Right cardiac atrium (tissue), 5 donors: Measurements from ENCODE around the gene PDE4B. TPM values are rescaled to one million over a fixed set of nuclear protein-coding genes. Genes with fewer than 3 reads are reported as not detected.

Experiments used
- ATAC-seq, 2 donors: fragments of 200-7000 bp; cut with Tn5 transposase; one replicate each; pipeline versions ENCODE4 v1.8.0 to v1.9.1; 2020; ENCODE audit warnings: moderate library complexity in 2 of 2, mild to moderate bottlenecking in 1 of 2
- DNase-seq, 3 donors: peaks; one replicate each; pipeline ENCODE4 v3.0.0-alpha.2; 2020
- H3K27ac ChIP-seq: one replicate; pipeline ENCODE4 v1.5.1; 2013; ENCODE audit warnings: mild to moderate bottlenecking, low read length, control low read depth, moderate library complexity
- H3K27me3 ChIP-seq: one replicate; pipeline ENCODE4 v1.6.1; 2013; ENCODE audit not compliant: control insufficient read depth, insufficient read depth
- H3K4me1 ChIP-seq: one replicate; pipeline ENCODE4 v1.6.1; 2013; ENCODE audit warnings: low read length; ENCODE audit not compliant: control insufficient read depth, insufficient read depth
- H3K4me3 ChIP-seq: one replicate; pipeline ENCODE4 v1.5.1; 2013; ENCODE audit warnings: low read length, control low read depth
- H3K9me3 ChIP-seq: one replicate; pipeline ENCODE4 v1.6.1; 2013; ENCODE audit warnings: low read length; ENCODE audit not compliant: control insufficient read depth
- WGBS: extraction: QIAGEN DNeasy Blood & Tissue Kit; methylation state at CpG from one replicate; pipeline ENCODE4 v1.1.7; 2013; 5-methylcytosine and 5-hydroxymethylcytosine counted together
- intact Hi-C, 4 donors: fragments of 100-400 bp; cut with DNase I; formaldehyde crosslinking; loops; one replicate each; pipeline versions ENCODE4 v1.11.0 to v1.14.0; 2022 to 2023
- polyA plus RNA-seq: library from polyadenylated mRNA; stranded (reverse); fragments of 200-250 nt; gene quantifications from one replicate; pipeline ENCODE4 v1.2.3, GENCODE V29; 2013
- total RNA-seq, 4 donors: library from RNA; stranded (reverse); fragmentation: NEBNext Ultra II Directional; extraction: Animal tissue kit (Norgen Biotek cat#: 25700); gene quantifications; one replicate each; pipeline ENCODE4 v1.2.1, GENCODE V29; 2021
- donor health status: healthy with polysubstance abuse.
- donor health status: DM: no; HTN: yes; CAD: no.
- donor health status: DM: no; HTN: no; CAD: no.
- donor health status: DM: no; HTN: yes; CAD: no; lungs with severe emphysema.
- donor health status: DM: yes; HTN: yes; CAD: no.

PDE4B gene
- total and polyA plus RNA-seq, 5 donors, result 8.2 to 37.5 (median 26.0) TPM

DNA sequence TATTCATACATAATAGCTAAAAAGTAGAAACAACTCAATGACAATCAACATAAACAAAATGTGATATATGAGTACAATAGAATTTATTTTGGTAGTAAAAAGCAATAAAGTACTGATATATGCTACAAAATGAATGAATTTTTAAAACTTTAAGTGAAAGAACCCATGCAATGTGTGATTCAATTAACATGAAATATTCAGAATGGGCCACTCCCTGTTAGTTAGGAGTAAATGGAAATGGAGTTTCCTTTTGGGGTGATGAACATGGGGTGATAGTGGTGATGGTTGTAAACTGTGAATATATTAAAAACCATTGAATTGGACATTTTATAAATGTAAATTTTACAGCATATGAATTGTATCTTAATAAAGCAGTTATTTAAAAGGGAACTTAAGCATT is 374.6 kb downstream of the PDE4B start:
- intact Hi-C loops, result no loop called here
- no peak for DNase-seq
- ATAC-seq, result no peak
- Histone ChIP-seq H3K4me1 (no peaks in the 10 kb centered on the region), H3K27ac (no peak overlapping the region), H3K4me3 (no peak overlapping the region), H3K9me3 (no peaks in the 10 kb centered on the region), H3K27me3 (no peaks in the 10 kb centered on the region)

DNA sequence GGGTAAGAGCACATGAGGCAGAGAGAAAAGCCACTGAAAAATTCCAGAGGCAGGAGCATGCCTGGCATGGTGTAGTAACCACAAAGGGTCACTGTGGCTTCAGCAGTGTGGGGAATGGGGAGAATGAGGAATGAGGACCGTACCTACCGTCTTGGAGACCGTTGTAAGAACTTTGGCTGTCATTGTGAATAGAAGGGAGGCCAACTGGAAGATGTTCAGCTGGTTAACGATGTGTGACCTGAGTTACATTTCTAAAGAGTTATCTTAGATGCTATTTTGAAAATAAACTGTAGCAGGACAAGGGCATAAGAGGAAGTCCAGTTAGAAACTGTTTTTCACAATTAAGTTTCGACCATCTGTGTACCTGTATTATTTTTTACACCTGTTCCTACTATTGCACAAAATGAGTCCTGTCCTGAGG is 375.8 kb downstream of the PDE4B start:
- Histone ChIP-seq H3K4me3 (no peak overlapping the region), H3K27me3 (no peaks in the 10 kb centered on the region), H3K27ac (no peak overlapping the region), H3K4me1 (no peaks in the 10 kb centered on the region), H3K9me3 (no peaks in the 10 kb centered on the region)
- WGBS, result 48% methylated on average over 5 of the region's 5 CpGs
- ATAC-seq, result no peak
- intact Hi-C loops, result no loop called here
- DNase-seq, result no peak

DNA sequence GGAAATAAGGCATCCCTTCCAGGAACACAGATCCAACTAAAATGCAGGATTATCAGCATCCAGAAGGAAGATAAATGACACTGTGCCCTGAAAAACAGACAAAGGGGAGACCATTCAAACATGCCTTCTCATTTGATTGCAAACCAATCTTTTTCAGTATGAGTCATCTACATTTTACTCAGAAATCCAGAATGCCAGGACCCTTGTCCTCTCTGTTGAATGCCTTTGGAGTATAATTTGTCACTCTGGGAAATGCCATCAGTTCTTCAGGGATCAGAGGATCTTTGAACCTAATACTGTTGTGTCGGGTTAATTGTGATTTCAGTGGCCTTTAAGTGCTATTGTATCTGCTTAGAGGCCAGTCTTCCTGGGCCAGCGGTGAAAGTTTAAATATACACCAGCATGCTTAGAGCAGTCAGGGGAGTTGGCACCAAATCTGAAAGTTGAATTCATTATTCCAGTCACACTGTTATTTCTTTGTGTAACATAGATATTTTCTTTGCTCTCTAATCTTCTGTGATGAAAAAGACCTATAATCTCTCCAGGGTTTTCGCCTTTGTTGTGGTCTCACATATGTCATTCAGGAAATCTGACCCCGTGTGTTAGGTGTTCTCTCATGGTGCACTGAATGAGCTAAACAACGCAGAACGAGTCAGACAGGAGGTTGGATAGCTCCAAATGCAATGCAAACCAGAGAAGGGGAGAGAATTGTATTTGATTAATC is 376.4 kb downstream of the PDE4B start:
- H3K27ac ChIP-seq, result no peak overlapping the region
- ATAC-seq, result peak in 1 of 2 donors; percentile 41
- intact Hi-C loops, result no loop called here

DNA sequence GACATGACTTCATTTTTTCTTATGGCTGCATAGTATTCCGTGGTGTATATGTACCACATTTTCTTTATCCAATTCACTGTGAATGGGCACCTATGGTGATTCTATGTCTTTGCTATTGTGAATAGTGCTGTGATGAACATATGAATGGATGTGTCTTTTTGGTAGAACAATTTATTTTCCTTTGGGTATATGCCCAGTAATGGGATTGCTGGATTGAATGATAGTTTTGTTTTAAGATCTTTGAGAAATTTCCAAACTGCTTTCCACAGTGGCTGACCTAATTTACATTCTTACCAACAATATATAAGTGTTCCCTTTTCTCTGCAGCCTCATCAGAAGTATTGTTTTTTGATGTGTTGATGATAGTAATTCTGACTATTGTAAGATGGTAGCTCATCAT is 379.6 kb downstream of the PDE4B start:
- no peaks in the 10 kb centered on the region for H3K27me3 ChIP-seq
- H3K9me3 ChIP-seq, result no peaks in the 10 kb centered on the region
- ATAC-seq (no peak), DNase-seq (no peak)
- H3K27ac ChIP-seq, result no peak overlapping the region
- WGBS, result 96% methylated on average over 1 of the region's 1 CpG
- no peak overlapping the region for H3K4me3 ChIP-seq
- intact Hi-C loops, result no loop called here
- H3K4me1 ChIP-seq, result no peaks in the 10 kb centered on the region

More for the DNA sequence above, 376.4 kb downstream of the PDE4B start:
- Histone ChIP-seq H3K9me3 (no peaks in the 10 kb centered on the region), H3K4me1 (no peaks in the 10 kb centered on the region), H3K27me3 (no peaks in the 10 kb centered on the region), H3K4me3 (no peak overlapping the region)
- 38% methylated on average over 6 of the region's 6 CpGs for WGBS
- DNase-seq, result no peak

DNA sequence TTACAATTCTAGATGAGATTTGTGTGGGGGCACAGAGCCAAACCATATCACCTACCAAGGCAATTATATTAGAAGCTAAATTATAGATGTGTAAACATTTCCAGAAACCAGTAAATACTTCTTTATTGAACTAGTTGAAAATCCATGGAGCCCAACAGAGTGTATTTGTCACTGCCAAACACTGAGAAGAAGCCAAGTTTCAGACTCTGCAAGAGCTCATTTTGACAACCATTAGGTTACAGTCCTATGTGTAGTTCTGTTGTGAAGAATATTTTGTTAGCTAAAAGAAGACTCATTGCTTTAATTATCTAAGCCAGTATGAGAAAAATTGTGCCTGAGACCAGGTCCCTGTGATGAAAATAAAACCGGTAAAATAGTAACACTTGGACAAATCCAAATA is 382.4 kb downstream of the PDE4B start:
- WGBS, result 33% methylated on average over 1 of the region's 1 CpG
- H3K27ac ChIP-seq, result no peak overlapping the region
- H3K27me3 ChIP-seq, result no peaks in the 10 kb centered on the region
- H3K4me1 ChIP-seq, result no peaks in the 10 kb centered on the region
- no peak for ATAC-seq
- DNase-seq, result no peak
- intact Hi-C loops, result no loop called here
- H3K4me3 ChIP-seq, result no peak overlapping the region
- H3K9me3 ChIP-seq, result no peaks in the 10 kb centered on the region

DNA sequence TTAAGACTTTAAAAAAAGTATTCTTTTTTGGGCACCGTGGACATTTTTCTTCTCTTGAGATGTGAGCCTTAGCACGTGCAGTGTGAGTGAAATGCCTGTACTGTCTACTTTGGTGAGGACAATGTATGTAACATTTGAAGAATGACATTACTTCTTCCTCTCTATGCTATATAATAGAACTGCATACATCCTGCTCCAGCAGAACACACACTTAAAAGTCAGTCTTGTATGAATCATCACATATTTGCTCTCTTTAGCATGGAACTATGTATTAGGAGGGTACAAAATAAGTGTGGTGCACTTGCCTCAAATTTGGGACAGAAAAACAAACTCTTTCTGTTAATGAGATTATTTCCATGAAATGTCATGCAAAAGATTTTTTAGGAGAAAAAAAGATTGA is 382.9 kb downstream of the PDE4B start:
- Histone ChIP-seq H3K4me1 (no peaks in the 10 kb centered on the region), H3K27me3 (no peaks in the 10 kb centered on the region), H3K4me3 (no peak overlapping the region), H3K27ac (no peak overlapping the region), H3K9me3 (no peaks in the 10 kb centered on the region)
- 42% methylated on average over 2 of the region's 2 CpGs for WGBS
- no peak for ATAC-seq
- intact Hi-C loops, result no loop called here
- no peak for DNase-seq

DNA sequence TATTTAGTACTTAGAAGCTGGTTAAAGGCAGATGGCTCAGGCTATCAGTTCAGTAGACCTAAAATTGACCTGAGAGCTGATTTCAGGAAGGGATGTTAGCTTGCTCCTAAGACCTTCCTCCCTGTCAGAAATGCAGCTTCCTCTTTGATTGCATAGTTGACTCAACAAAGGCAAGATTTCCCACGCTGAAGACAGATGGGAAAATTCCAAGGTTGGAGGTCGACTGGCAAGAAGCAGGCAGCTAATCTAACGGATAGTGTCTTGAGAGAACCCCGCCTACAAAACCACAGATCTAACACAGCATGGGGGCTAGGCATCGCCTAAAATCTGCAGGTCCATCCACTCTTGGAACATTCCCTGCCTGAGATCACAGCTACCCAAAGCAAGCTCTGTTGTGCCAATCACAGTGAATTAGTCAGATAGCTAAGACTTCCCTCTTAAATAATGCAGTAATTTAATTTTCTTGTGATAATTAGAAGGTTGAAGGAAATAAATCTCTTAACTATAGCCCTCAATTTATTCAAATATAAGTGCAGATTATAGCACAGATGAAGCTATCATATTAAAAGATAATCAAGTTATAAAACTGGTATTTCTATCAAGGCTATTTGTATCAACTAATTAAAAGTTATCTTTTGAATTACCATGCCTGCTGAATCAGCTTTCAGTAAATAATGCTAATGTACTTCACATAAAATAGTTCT is 383.5 kb downstream of the PDE4B start:
- no peak overlapping the region for H3K27ac ChIP-seq
- peak in 1 of 2 donors; percentile 69 for ATAC-seq
- DNase-seq, result no peak
- intact Hi-C loops, result no loop called here
- no peak overlapping the region for H3K4me3 ChIP-seq
- no peaks in the 10 kb centered on the region for H3K9me3 ChIP-seq
- WGBS, result 18% methylated on average over 5 of the region's 5 CpGs
- H3K27me3 ChIP-seq, result no peaks in the 10 kb centered on the region
- H3K4me1 ChIP-seq, result no peaks in the 10 kb centered on the region

DNA sequence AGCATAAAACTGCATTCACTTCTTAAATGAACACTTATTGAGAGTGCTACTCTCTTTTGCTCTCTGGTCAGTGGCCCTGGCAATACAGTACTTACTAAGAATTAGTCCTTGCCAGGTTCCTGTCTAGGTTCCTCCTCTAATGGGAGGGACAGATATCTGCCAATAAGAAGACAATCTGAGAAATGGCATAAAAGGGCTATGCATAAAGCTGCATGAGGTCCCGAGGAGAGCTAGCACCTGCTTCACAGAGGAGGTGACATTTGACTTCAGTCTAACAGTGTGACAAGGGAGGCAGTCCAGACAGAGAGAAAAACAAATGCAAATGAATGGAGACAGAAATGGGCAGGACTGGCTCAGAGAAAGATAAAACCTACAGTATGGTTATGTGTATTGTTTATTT is 384.1 kb downstream of the PDE4B start:
- no peaks in the 10 kb centered on the region for H3K9me3 ChIP-seq
- peak in 1 of 2 donors; percentile 14 for ATAC-seq
- no peak overlapping the region for H3K27ac ChIP-seq
- DNase-seq, result no peak
- no peaks in the 10 kb centered on the region for H3K27me3 ChIP-seq
- no peak overlapping the region for H3K4me3 ChIP-seq
- intact Hi-C loops, result no loop called here
- WGBS, result 41% methylated on average over 1 of the region's 1 CpG
- no peaks in the 10 kb centered on the region for H3K4me1 ChIP-seq

DNA sequence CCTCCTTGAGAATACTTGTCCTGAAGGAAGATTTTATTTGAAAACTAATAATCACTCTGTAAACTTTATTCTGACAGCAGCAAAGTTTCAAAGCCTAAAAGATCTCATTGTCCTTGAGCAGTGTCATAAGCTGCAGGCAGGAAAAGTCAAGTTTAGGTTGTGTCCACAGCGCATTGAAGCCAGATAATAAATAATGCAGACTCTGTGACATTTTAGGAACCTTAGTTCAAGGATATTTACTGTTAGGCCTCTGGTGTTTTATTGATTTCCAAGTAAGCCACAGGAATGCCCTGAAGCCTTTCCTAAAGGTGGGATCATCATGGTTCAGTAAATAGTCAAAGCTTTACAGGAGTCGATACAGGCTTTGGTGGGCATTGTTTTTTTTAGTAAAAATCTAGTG is 384.8 kb downstream of the PDE4B start:
- H3K27me3 ChIP-seq, result no peaks in the 10 kb centered on the region
- intact Hi-C loops, result no loop called here
- WGBS, result 90% methylated on average over 2 of the region's 2 CpGs
- no peaks in the 10 kb centered on the region for H3K4me1 ChIP-seq
- H3K4me3 ChIP-seq, result no peak overlapping the region
- DNase-seq, result no peak
- no peaks in the 10 kb centered on the region for H3K9me3 ChIP-seq
- H3K27ac ChIP-seq, result no peak overlapping the region
- ATAC-seq, result no peak

DNA sequence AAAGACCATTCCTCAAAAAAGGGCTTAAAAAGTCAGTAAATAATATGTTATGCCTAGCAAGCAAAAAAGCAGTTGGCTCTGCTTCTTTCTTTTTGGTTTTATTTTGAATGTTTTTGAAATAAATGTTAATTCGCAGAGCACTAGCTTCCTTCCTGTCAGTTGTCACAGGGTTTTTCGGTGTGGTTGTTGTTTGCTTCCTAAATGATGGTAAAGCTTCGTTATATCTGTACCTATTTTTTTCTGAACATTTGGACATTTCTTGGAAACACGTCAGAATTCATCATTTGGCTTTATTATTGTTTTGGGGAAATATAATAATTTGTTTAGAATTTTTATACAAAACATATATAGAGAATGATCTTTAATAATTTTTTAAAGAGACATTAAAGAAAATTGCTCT is 389.3 kb downstream of the PDE4B start:
- Histone ChIP-seq H3K27me3 (no peaks in the 10 kb centered on the region), H3K4me1 (no peaks in the 10 kb centered on the region), H3K9me3 (no peaks in the 10 kb centered on the region), H3K4me3 (no peak overlapping the region), H3K27ac (no peak overlapping the region)
- WGBS, result 53% methylated on average over 4 of the region's 4 CpGs
- intact Hi-C loops, result no loop called here
- DNase-seq (no peak), ATAC-seq (no peak)

DNA sequence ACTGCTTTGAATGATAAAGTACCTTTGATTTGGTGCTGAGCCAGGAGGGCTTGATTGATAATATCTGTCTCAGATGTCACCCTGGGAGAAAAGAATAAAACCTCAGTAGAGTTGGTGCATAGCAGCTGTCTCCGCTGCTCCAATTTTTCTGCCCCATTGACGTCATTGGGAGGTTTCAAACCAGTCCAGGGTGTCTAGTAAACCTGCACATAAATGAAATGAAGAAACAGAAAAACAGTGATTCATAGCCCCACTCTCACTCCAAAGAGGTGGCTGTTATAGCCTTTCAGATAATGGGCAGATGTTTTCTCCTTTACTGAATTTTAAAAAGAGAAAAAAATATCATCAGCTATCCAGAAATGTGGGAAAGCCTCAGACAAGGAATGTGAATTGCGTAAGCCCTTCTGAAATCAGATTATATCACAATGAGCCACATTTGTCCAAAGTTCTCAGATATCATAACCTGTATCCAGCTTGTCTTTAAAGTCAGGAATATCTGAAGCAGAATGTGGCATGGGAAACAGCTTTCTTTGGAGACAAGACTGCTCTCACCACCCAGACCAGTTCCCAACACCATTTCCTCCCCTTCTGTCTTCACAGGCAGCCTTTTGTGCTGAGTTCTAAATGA is 390.0 kb downstream of the PDE4B start:
- no peak overlapping the region for H3K4me3 ChIP-seq
- H3K4me1 ChIP-seq, result no peaks in the 10 kb centered on the region
- intact Hi-C loops, result no loop called here
- DNase-seq (peak in 2 of 3 donors; percentile 11 to 58), ATAC-seq (peak; percentile 33 to 78)
- no peak overlapping the region for H3K27ac ChIP-seq
- no peaks in the 10 kb centered on the region for H3K9me3 ChIP-seq
- H3K27me3 ChIP-seq, result no peaks in the 10 kb centered on the region
- 59% methylated on average over 3 of the region's 3 CpGs for WGBS
